ENCODE results near the gene GINS3. TPM values are rescaled to one million over a fixed set of nuclear protein-coding genes. Genes with fewer than 3 reads are reported as not detected.

GINS3 gene
- polyA plus RNA-seq, 3 donors: 0.79 to 1.8 (median 1.4) TPM

- no peaks in the 10 kb centered on the region for H3K9me3 ChIP-seq (replicated peaks in 1 of 2; ENCODE audit: control insufficient read depth in 1 of 2, insufficient read depth in 1 of 2, low read length in 2 of 2)
- no peak overlapping the region for H3K27ac ChIP-seq (ENCODE audit: low read depth in 1 of 2, low read length in 2 of 2)
- Mint-ChIP-seq H3K9me3 (peaks cover 0 to 6% (median 3%) of the 10 kb centered on the region in 7 donors), H3K27ac (no peak overlapping the region), H3K27me3 (ENCODE audit: low read depth in 3 of 3) (peaks cover 0 to 8% (median 7%) of the 10 kb centered on the region in 3 donors), H3K4me1 (peaks cover 2% of the 10 kb centered on the region), H3K36me3 (no peaks in the 10 kb centered on the region), H3K4me3 (no peak overlapping the region)
- no peaks in the 10 kb centered on the region for H3K4me1 ChIP-seq (ENCODE audit: control insufficient read depth in 1 of 2, insufficient read depth in 2 of 2, low read length in 2 of 2)
- H2AFZ ChIP-seq (ENCODE audit: insufficient read depth, low read depth, low read length, poor library complexity, severe bottlenecking): no peak overlapping the region
- H4K20me1 ChIP-seq (ENCODE audit: insufficient read depth, low read length): no peaks in the 10 kb centered on the region
- no peaks in the 10 kb centered on the region for H3K79me2 ChIP-seq (ENCODE audit: insufficient read depth, low read length)
- intact Hi-C loops (cut with micrococcal nuclease): no loop called here
- DNase-seq: no peak
- WGBS (ENCODE audit: insufficient coverage): 89% methylated on average over 3 of the region's 4 CpGs
- peaks cover 5 to 9% of the 10 kb centered on the region in 2 donors for H3K27me3 ChIP-seq (ENCODE audit: control insufficient read depth in 2 of 2, insufficient read depth in 2 of 2, low read length in 2 of 2)
- no peaks in the 10 kb centered on the region for H3K36me3 ChIP-seq (replicated peaks in 1 of 2; ENCODE audit: control insufficient read depth in 1 of 2, insufficient read depth in 2 of 2, low read length in 2 of 2)
- no peak overlapping the region for H3K9ac ChIP-seq (ENCODE audit: insufficient read depth, low read length, poor library complexity, severe bottlenecking)
- TF ChIP-seq, protein P1, sequence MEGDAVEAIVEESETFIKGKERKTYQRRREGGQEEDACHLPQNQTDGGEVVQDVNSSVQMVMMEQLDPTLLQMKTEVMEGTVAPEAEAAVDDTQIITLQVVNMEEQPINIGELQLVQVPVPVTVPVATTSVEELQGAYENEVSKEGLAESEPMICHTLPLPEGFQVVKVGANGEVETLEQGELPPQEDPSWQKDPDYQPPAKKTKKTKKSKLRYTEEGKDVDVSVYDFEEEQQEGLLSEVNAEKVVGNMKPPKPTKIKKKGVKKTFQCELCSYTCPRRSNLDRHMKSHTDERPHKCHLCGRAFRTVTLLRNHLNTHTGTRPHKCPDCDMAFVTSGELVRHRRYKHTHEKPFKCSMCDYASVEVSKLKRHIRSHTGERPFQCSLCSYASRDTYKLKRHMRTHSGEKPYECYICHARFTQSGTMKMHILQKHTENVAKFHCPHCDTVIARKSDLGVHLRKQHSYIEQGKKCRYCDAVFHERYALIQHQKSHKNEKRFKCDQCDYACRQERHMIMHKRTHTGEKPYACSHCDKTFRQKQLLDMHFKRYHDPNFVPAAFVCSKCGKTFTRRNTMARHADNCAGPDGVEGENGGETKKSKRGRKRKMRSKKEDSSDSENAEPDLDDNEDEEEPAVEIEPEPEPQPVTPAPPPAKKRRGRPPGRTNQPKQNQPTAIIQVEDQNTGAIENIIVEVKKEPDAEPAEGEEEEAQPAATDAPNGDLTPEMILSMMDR (IDR thresholded peaks at IDR 0.05): no peak
- no peak overlapping the region for H3K4me2 ChIP-seq (replicated peaks; ENCODE audit: extremely low read depth, low read length, poor library complexity, severe bottlenecking)
- H3K4me3 ChIP-seq (replicated peaks in 1 of 3; ENCODE audit: low read depth in 2 of 3, low read length in 3 of 3): no peak overlapping the region
These were observed 14.3 kb upstream of the GINS3 start for GRCh38 chr16:58377932-58378331.

- H3K27ac ChIP-seq (ENCODE audit: low read depth in 1 of 2, low read length in 2 of 2): no peak overlapping the region
- Mint-ChIP-seq H3K4me3 (no peak overlapping the region), H3K9me3 (peaks cover 0 to 6% (median 3%) of the 10 kb centered on the region in 7 donors), H3K36me3 (no peaks in the 10 kb centered on the region), H3K4me1 (peaks cover 2% of the 10 kb centered on the region), H3K27me3 (ENCODE audit: low read depth in 3 of 3) (peaks cover 0 to 6% (median 6%) of the 10 kb centered on the region in 3 donors), H3K27ac (peak overlapping the region in 1 of 7 donors; percentile 18)
- H4K20me1 ChIP-seq (ENCODE audit: insufficient read depth, low read length): no peaks in the 10 kb centered on the region
- peaks cover 2 to 8% of the 10 kb centered on the region in 2 donors for H3K27me3 ChIP-seq (ENCODE audit: control insufficient read depth in 2 of 2, insufficient read depth in 2 of 2, low read length in 2 of 2)
- H3K9me3 ChIP-seq (replicated peaks in 1 of 2; ENCODE audit: control insufficient read depth in 1 of 2, insufficient read depth in 1 of 2, low read length in 2 of 2): no peaks in the 10 kb centered on the region
- H3K9ac ChIP-seq (ENCODE audit: insufficient read depth, low read length, poor library complexity, severe bottlenecking): no peak overlapping the region
- H3K4me1 ChIP-seq (ENCODE audit: control insufficient read depth in 1 of 2, insufficient read depth in 2 of 2, low read length in 2 of 2): no peaks in the 10 kb centered on the region
- H3K4me2 ChIP-seq (replicated peaks; ENCODE audit: extremely low read depth, low read length, poor library complexity, severe bottlenecking): no peak overlapping the region
- H3K79me2 ChIP-seq (ENCODE audit: insufficient read depth, low read length): no peaks in the 10 kb centered on the region
- intact Hi-C loops (cut with micrococcal nuclease): no loop called here
- DNase-seq: no peak
- no peak overlapping the region for H3K4me3 ChIP-seq (replicated peaks in 1 of 3; ENCODE audit: low read depth in 2 of 3, low read length in 3 of 3)
- no peaks in the 10 kb centered on the region for H3K36me3 ChIP-seq (replicated peaks in 1 of 2; ENCODE audit: control insufficient read depth in 1 of 2, insufficient read depth in 2 of 2, low read length in 2 of 2)
- H2AFZ ChIP-seq (ENCODE audit: insufficient read depth, low read depth, low read length, poor library complexity, severe bottlenecking): no peak overlapping the region
- TF ChIP-seq, protein P1 (IDR thresholded peaks at IDR 0.05): no peak
These were observed 13.9 kb upstream of the GINS3 start for GRCh38 chr16:58378401-58378800.
